Left renal pelvis (tissue), 4 donors: ENCODE measurements around the gene ZFHX3. TPM values are rescaled to one million over a fixed set of nuclear protein-coding genes. Genes with fewer than 3 reads are reported as not detected.

Experiments used
- DNase-seq, 4 donors: peaks; one replicate each; pipeline ENCODE4 v3.0.0-alpha.2; 2013; ENCODE audit warnings: low read depth in 4 of 4, low spot score in 3 of 4
- polyA plus RNA-seq, 4 donors: library from polyadenylated mRNA; unstranded; fragments of 120-200 nt; gene quantifications; one replicate each; pipeline ENCODE4 v1.2.1, GENCODE V29; 2013; ENCODE audit not compliant: insufficient read length in 4 of 4

ZFHX3 gene
- polyA plus RNA-seq, 4 donors: 7.3 to 26.9 (median 20.6) TPM

- DNase-seq: no peak
Measured at GRCh38 chr16:72959301-72959996, 88.5 kb downstream of the ZFHX3 start.

DNA sequence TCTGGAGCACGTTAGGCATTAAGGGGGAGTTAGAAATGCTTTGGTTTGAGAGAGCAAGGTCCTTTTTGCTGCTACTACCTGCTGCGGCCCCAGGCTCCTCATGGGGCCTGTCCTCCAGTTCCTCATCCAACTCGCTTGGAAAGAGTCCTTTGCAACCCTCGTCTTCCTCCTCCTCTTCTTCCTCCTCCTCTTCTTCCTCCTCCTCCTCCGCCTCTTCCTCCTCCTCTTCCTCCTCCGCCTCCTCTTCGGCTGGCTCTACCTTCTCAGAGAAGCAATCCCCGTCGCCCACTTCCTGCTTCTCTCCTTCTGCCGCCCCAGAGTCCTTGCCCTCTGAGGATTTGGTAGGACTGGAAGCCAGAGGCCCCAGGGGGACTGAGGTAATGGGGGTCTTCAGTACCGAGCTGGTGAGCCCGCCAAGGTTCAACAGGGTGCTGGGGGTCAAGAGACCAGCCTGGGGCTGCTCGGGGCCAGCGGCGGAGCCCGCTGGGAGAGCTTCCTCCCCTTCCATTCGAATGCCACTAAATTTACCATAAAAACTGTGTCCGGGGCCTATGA, 89.3 kb downstream of the ZFHX3 start:
- no peak for DNase-seq

GRCh38 chr16:72957303-72958277, 90.3 kb downstream of the ZFHX3 start:
- no peak for DNase-seq

- DNase-seq: no peak
Measured at GRCh38 chr16:72956124-72957064, 91.5 kb downstream of the ZFHX3 start.

DNA sequence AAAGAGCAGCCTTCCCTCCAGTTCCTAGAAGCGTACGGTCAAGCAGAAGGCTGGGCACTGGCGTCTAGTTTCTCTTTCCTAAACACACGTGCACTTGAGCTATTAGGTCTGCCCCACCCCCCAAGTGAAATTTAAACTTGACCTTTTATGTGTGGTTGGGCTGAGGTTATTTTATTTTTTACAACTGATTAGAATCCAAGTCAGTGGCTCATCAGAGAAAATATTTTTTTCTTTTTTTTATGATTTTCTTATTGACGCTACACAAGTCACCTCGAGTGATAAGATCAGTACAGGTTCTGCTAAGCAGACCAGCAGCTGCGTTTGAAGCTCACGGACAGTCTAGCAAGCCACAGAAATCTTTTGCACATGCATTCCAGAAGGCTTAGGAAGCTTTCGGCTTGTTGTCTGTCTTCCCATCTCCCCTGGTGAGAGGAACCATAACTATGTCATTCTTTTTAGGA, 95.1 kb downstream of the ZFHX3 start:
- no peak for DNase-seq

DNA sequence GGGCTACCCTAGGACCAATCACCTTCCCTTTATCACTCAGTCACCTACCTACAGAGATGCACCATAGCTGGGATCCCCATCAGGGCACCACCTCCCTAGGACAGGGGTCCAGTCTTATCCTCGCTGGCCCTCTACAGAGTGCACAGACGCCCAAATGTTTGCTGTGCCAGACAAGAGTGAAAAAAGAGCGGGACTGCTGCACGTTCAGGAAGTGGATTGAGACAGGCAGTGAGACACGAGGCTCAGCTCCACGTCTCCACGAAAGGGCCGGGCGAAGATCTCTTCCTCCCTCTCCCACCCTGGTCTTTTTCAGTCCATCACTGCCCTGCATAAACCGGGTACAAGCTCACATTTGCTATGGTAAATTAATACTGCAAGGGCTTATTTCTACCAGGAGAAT, 95.5 kb downstream of the ZFHX3 start:
- no peak for DNase-seq

DNA sequence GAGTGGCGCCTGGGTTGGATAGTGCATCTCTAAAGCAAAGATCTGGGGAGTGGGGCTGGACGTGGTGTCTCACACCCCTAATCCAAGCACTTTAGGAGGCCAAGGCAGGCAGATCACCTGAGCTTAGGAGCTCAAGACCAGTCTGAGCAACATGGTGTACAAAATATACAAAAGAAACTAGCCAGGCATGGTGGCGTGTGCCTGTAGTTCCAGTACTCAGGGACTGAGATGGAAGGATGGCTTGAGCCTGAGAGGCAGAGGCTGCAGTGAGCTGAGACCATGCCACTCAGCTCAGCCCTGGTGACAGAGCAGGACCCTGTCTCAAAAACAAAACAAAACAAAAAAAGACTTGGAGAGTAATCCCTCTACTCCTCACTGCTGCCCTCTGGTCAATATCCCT, 96.0 kb downstream of the ZFHX3 start:
- DNase-seq: no peak

GRCh38 chr16:72950669-72951068, 97.3 kb downstream of the ZFHX3 start:
- no peak for DNase-seq

- no peak for DNase-seq
Measured at GRCh38 chr16:72948238-72948829, 99.6 kb downstream of the ZFHX3 start.

GRCh38 chr16:72947379-72948237, 100.3 kb downstream of the ZFHX3 start:
- no peak for DNase-seq

GRCh38 chr16:72946474-72947194, 101.3 kb downstream of the ZFHX3 start:
- DNase-seq: no peak

- no peak for DNase-seq
Measured at GRCh38 chr16:72946063-72946462, 101.9 kb downstream of the ZFHX3 start.

GRCh38 chr16:72945611-72946010, 102.3 kb downstream of the ZFHX3 start:
- no peak for DNase-seq

GRCh38 chr16:72944757-72945485, 103.0 kb downstream of the ZFHX3 start:
- DNase-seq: no peak

- no peak for DNase-seq
Measured at GRCh38 chr16:72942021-72942420, 105.9 kb downstream of the ZFHX3 start.

DNA sequence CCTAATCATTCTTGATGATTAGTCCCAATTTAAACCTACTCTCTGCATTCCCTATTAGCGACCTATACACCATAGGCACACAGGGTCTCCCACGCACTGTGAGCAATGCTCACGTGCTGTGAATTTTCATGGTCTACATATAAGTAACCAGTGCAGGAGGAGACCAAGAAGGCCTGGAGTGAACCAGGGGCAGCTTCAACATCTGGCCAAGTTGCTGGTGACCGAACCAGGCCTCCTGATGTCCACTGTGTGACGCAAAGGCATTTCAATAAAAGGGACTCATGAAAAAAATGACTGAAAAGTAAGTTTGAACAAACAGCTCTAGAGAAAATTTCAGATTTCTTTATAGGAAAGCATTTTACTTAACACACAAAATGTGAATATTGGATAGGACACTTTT, 107.0 kb downstream of the ZFHX3 start:
- DNase-seq: no peak

DNA sequence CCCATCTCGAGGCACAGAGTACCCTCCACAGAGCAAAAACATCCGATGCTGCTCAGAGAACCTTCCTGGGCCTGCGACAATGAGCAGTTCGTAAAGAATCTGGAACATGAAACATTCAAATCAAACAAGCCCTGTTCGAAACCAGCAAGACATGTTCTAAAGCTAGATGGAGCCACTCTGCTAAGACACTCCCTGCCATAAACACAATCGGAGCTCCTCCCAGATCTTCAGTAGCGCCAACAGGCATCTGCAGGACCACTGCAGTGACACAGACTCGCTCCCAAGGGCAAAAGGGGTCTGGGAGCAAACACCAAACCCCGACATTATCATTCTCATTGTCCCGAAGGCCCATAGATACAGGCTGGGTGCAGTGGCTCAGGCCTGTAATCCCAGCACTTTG, 108.7 kb downstream of the ZFHX3 start:
- no peak for DNase-seq

- no peak for DNase-seq
Measured at GRCh38 chr16:72938795-72939164, 109.1 kb downstream of the ZFHX3 start.
